GM21447 (cell line): ENCODE results near the gene EIF1AD.
"Not testable (repeated sequence)": the region's sequence is repeated elsewhere in the genome, so short reads cannot be mapped to it uniquely, and the experiment has no call there.

Experiments
- ATAC-seq: cut with Tn5 transposase; IDR thresholded peaks from one replicate; pipeline ENCODE4 v1.9.1; 2021; ENCODE audit not compliant: unreplicated experiment

The EIF1AD gene

GRCh38 chr11:66001942-66002647 lies at the start of gene EIF1AD, which contains the start of gene BANF1:
Gene EIF1AD (minus strand): TSS chr11:66002157. CDS start chr11:66000389, 1,768 bp downstream.
Gene BANF1 (plus strand): TSS chr11:66002503. CDS start chr11:66003251, 748 bp downstream.
- ATAC-seq = peak; percentile 78

DNA sequence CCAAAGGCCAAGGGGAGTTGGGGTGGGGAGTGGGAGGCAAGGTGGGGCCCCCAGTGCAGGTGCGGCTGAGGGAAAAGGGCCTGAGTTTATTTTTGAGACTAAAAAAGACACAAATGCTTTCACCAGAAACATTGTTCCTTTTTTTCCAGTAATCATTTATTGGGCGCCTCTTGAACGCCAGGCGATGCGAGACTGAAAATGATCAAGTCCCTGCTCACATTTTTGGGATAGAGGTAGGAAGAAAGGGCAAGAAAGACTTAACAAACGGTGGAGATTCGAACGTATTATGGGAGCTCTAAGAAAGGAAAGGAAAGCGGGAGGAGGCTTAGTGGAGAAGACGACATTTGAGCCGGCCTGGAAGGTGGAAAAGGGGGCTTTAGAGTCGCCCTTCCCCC lies 49.4 kb upstream of the EIF1AD start:
- ATAC-seq = no peak

DNA sequence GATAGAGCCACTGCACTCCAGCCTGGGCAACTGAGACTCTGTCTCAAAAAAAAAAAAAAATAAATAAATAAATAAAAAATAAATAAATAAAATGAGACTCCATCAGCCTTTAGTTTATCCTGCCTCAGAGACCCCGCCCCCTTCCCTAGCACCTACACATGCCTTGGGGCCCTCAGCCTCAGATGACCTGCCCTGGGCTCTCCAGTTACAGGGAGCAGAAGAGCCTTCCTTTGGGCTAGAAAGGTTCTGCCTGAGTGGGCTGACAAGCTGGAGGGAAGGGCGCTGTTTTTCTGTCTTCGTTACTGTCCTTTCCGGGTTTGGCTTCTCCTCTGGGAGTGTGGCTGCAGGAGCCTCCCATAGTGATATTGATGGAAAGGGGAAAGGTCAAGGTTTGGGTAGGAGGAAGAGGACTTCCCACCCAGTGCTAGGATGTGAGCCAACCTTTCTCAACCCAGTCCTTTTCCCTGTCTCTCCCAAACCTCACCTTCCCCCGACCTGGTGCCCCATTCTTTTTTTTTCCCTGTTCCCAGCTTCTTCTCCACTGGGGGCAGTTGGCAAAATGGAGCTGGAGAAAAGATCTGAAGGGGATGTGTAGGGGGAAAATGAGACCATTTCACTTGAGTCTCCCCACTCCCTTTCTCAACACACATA lies 48.7 kb upstream of the EIF1AD start:
- no peak for ATAC-seq

- ATAC-seq = no peak
These were observed 46.8 kb upstream of the EIF1AD start, which contains the start of gene GAL3ST3 for GRCh38 chr11:66048547-66049323. Gene GAL3ST3 (minus strand): TSS chr11:66049161. CDS start chr11:66045415, 3,746 bp downstream.

GRCh38 chr11:66047541-66048365 lies 45.8 kb upstream of the EIF1AD start:
- ATAC-seq = no peak

DNA sequence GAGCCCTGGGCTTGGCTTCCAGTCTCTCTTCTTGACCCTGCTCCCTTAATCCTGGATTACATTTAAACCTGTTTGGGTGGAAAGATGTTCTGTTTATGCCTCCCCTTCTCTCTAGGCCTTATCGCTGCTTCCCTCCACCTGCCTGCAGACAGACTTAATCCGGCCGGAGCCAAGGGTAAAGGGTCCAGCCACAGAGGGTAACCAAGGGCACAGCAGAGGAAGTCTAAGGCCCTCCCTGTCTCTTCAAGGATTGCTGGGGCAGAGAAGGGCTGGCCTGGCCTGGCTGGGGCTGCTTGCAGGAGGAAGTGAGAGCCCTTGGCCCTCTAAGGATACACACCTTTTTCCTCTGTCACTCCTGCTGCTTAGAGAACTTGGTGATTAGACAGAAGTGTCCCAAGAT lies 44.9 kb upstream of the EIF1AD start:
- no peak for ATAC-seq

DNA sequence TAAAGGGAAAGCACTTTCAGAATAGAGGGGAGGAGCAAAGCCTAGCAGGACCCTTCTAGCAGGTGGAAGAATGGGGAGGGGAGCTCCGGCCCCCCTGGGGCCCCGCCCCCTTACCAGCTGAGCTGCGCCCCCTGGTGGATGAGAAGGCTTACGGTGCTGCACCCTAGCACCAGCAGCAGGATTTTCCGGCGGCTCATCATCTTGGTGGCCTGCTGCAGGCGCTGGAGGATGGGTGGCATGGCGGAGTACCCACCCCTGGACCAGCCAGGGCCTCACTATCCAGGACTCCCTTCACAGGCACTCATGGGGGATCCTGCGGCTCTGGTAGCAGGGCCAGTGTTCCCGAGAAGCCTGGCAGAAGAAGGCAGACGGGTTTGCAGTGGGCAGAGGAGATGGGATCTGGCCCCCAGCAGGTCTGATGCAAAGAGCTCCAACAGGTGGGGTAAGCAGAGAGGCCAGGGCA lies 43.3 kb upstream of the EIF1AD start:
- peak; percentile 75 for ATAC-seq

DNA sequence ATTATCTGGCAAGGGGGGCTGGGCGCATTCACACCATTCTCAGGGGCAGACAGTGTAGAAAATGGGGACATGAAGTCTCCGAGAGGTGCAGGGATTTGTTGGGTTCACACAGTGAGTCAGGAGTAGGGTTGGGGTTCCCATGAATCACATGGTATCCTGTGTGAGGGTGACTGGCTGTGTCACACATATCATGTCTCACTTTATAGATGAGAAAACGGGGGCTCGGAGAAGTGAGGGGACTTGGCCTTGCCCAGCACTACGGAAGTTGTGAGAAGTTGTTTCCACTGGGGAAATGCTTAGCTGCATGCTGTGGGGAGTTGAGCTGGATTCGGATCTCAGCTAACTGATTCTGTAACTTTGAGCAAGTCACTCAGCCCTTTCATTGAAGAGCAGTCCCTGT lies 42.8 kb upstream of the EIF1AD start:
- no peak for ATAC-seq

DNA sequence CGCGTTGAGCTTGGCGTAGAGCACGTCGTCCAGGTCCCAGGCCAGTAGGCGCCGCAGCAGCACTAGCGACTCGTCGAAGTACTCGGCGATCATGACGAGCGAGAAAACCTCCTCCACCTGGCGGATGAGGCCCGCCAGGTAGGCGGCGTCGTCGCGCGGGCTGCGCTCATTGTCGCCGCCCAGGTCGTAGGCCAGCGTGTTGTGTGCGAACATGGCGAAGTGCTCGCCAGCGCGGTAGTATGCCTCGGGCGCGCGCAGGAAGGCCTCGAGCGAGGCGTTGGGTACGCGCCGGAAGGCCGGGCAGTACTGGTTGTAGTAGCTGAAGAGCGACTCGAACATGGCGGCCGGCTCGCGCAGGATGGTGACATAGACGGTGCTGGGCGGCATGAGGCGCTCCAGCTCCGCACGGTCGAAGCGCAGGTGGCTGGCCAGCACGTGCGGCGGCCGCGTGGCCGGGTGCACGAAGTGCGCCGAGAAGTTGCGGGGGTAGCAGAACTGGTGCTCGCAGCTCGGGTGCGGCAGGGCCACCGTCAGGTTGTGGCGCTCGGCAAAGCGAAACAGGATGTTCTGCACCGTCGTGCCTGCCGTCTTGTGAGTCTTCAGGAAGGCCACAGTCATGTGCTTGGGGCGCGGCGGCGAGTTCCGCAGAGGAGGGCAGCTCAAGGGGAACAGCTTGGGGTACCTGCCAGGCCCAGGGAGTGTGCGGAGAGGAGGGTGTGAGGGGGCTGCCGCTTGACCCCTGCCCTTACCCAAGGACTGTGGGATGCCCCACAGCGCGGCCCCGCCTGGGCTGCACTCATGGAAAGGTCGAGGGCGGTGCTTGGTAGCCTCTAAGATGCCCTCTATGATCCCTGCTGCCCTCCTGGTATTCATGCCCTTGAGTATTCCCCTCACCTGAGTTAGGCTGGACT lies 41.3 kb upstream of the EIF1AD start:
- no peak for ATAC-seq

- ATAC-seq = no peak
These were observed 40.5 kb upstream of the EIF1AD start for GRCh38 chr11:66042227-66042995.

GRCh38 chr11:66039765-66040164 lies 37.8 kb upstream of the EIF1AD start:
- ATAC-seq = no peak

DNA sequence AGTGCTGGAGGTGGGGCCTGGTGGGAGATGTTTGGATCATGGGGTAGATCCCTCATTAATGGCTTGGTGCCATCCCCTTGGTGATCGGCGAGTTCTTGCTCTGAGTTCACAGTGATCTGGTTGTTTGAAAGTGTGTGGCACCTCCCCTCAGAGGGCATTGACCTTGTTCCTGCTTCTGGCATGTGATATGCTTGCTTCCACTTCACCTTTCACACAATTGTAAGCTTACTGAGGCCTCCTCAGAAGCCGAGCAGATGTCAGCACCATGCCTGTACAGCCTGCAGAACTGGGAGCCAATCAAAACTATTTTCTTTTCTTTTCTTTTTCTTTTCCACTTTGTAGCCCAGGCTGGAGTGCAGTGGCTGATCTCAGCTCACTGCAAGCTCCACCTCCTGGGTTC lies 35.4 kb upstream of the EIF1AD start:
- no peak for ATAC-seq

DNA sequence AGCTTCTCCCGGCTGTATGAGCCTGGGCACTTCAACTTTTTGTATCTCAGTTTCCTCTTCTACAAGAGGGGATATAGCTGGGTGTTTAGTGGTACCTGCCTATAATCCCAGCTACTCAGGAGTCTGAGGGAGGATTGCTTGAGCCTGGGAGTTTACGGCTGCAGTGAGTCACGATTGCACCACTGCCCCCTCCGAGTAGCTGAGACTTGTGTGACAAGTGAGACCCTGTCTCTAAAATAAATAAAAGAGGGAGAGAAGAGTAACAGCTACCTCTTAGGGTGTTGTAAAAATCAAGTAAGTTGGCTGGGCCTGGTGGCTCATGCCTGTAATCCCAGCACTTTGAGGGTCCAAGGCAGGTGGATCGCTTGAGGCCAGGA lies 34.4 kb upstream of the EIF1AD start:
- ATAC-seq = no peak

DNA sequence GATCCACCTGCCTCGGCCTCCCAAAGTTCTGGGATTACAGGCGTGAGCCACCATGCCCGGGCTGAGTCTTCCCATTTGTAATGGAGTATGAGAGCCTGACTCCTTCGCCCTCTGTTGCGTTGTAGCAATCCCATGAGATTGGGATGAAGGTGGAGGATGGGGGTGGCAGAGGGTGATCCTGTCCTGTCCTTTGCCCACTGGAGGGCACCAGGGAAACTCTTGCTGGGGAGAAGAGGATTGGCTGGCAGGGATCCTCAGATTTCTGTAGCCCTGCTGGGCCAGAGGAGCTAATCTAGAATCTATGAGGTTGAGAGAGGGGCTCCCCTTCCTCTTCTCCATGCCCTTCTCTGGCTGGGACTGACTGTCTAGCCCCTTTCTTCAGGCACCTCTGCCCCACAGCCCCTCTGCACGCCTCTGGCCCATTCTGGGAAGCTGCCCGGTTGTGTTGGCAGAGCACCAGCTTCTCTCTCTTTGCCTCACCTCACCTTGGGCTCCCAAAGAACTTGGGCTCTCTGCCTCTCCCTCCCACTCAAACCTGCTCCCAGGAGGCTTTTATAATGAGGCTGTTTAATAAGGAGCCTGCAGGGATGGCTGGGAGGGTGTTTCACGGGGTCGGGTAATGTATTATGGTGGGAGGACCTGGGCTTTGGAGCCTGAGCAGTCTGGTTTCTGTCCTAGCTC lies 33.8 kb upstream of the EIF1AD start:
- no peak for ATAC-seq

- ATAC-seq = no peak
These were observed 31.2 kb upstream of the EIF1AD start for GRCh38 chr11:66032957-66033735.

GRCh38 chr11:66026017-66026529 lies 24.1 kb upstream of the EIF1AD start, which contains the start of gene CATSPER1:
Gene CATSPER1 (minus strand): TSS chr11:66026479. CDS start chr11:66026379, 100 bp downstream.
- ATAC-seq = no peak

DNA sequence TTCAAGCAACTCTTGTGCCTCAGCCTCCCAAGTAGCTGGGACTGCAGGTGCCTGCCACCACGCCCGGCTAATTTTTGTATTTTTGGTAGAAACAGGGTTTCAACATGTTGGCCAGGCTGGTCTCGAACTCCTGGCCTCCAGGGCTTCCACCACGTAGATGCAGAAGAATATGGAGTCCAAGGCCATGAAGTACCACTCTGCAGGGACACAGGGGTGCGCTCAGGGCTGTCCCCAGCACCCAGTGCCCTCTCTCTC lies 21.2 kb upstream of the EIF1AD start:
- not testable (repeated sequence) for ATAC-seq
